HEK293 (cell line): ENCODE measurements around the gene NUP62.
A peak's percentile ranks its signal among the peaks of the same experiment; 100 is the strongest.

Experiments
- CTCF ChIA-PET: fragments of 350-600 bp; formaldehyde crosslinking; extraction: SDS; loops from one replicate; lab custom pipeline; 2021; ENCODE audit warnings: antibody characterized with exemption; lab: Yijun Ruan, JAX
- POLR2A ChIA-PET: fragments of 300-600 bp; formaldehyde crosslinking; extraction: SDS; loops from one replicate; lab custom pipeline; 2020; ENCODE audit warnings: antibody characterized with exemption, inconsistent platforms; lab: Yijun Ruan, JAX
- H3K27ac ChIP-seq: fragments of 200-500 bp; sonication (Bioruptor generic); 2 replicates; pipeline ENCODE4 v1.5.1; 2014; ENCODE audit warnings: low read depth, low read length, control low read depth, inconsistent platforms; ENCODE audit errors: extremely low read depth
- H3K36me3 ChIP-seq, 2 experiments: fragments of 200-500 bp in 1 of 2; sonication (Bioruptor generic) in 1 of 2; 1 replicate in 1 of 2; 2 replicates in 1 of 2; pipeline ENCODE4 v1.5.1; 2014 to 2017; ENCODE audit warnings: inconsistent platforms in 2 of 2, low read length in 2 of 2; ENCODE audit not compliant: control insufficient read depth in 2 of 2, insufficient read depth in 1 of 2
- H3K4me1 ChIP-seq: fragments of 200-500 bp; sonication (Bioruptor generic); 2 replicates; pipeline ENCODE4 v1.5.1; 2014; ENCODE audit warnings: mild to moderate bottlenecking, low read length, inconsistent platforms; ENCODE audit not compliant: control insufficient read depth, insufficient read depth
- H3K4me3 ChIP-seq: 2 replicates; pipeline ENCODE4 v1.5.1; 2011; ENCODE audit warnings: low read depth, mild to moderate bottlenecking, control low read depth, low read length, moderate library complexity
- H3K9me3 ChIP-seq: fragments of 200-500 bp; sonication (Bioruptor generic); 2 replicates; pipeline ENCODE4 v1.5.1; 2014; ENCODE audit warnings: low read depth, low read length, inconsistent platforms; ENCODE audit not compliant: control insufficient read depth, insufficient read depth
- AEBP2 ChIP-seq: fragments of 450-650 bp; formaldehyde crosslinking; IDR thresholded peaks from 2 replicates; pipeline ENCODE4 v1.5.1; 2016; ENCODE audit warnings: missing biosample characterization, missing genetic modification characterization, borderline replicate concordance
- BCL11A ChIP-seq: fragments of 450-650 bp; formaldehyde crosslinking; IDR thresholded peaks from 2 replicates; pipeline ENCODE4 v1.5.1; 2016; ENCODE audit warnings: low read depth, missing biosample characterization, missing genetic modification characterization
- BCL11B ChIP-seq: fragments of 450-650 bp; formaldehyde crosslinking; IDR thresholded peaks from 2 replicates; pipeline ENCODE4 v1.5.1; 2016; ENCODE audit warnings: low read depth, missing biosample characterization, missing genetic modification characterization
- KLF1 ChIP-seq: fragments of 450-650 bp; formaldehyde crosslinking; IDR thresholded peaks from 2 replicates; pipeline ENCODE4 v1.5.1; 2016; ENCODE audit warnings: missing biosample characterization, missing genetic modification characterization
- KLF10 ChIP-seq: fragments of 450-650 bp; IDR thresholded peaks from 2 replicates; pipeline ENCODE4 v1.5.1; 2018; ENCODE audit warnings: missing biosample characterization, mild to moderate bottlenecking, missing genetic modification characterization
- PBX3 ChIP-seq: sonication (generic); formaldehyde crosslinking; IDR thresholded peaks from 2 replicates; pipeline ENCODE4 v1.8.1; 2022; ENCODE audit warnings: mild to moderate bottlenecking, moderate library complexity, missing genetic modification reagents
- RBAK ChIP-seq: fragments of 450-650 bp; formaldehyde crosslinking; IDR thresholded peaks from 2 replicates; pipeline ENCODE4 v1.5.1; 2016; ENCODE audit warnings: missing biosample characterization, missing genetic modification characterization
- TCF7L2 ChIP-seq: IDR thresholded peaks from 2 replicates; pipeline ENCODE4 v1.6.1; 2011; ENCODE audit warnings: low read depth, mild to moderate bottlenecking, inconsistent platforms, low read length, moderate library complexity, borderline replicate concordance
- YY2 ChIP-seq: fragments of 450-650 bp; formaldehyde crosslinking; IDR thresholded peaks from 2 replicates; pipeline ENCODE4 v1.5.1; 2016; ENCODE audit warnings: missing biosample characterization, missing genetic modification characterization
- ZBTB1 ChIP-seq: fragments of 450-650 bp; formaldehyde crosslinking; IDR thresholded peaks from 2 replicates; pipeline ENCODE4 v1.5.1; 2016; ENCODE audit warnings: missing biosample characterization, missing genetic modification characterization
- ZBTB20 ChIP-seq: fragments of 450-650 bp; formaldehyde crosslinking; IDR thresholded peaks from 2 replicates; pipeline ENCODE4 v1.5.1; 2016; ENCODE audit warnings: missing biosample characterization, missing genetic modification characterization
- ZFP41 ChIP-seq: fragments of 450-650 bp; formaldehyde crosslinking; IDR thresholded peaks from 2 replicates; pipeline ENCODE4 v1.5.1; 2016; ENCODE audit warnings: missing biosample characterization, missing genetic modification characterization, borderline replicate concordance
- ZNF157 ChIP-seq: fragments of 450-650 bp; formaldehyde crosslinking; IDR thresholded peaks from 2 replicates; pipeline ENCODE4 v1.5.1; 2016; ENCODE audit warnings: missing biosample characterization, missing genetic modification characterization
- ZNF16 ChIP-seq: fragments of 450-650 bp; formaldehyde crosslinking; IDR thresholded peaks from 2 replicates; pipeline ENCODE4 v1.5.1; 2016; ENCODE audit warnings: low read depth, missing biosample characterization, missing genetic modification characterization
- ZNF184 ChIP-seq: fragments of 450-650 bp; IDR thresholded peaks from 2 replicates; pipeline ENCODE4 v1.5.1; 2018; ENCODE audit warnings: missing biosample characterization, mild to moderate bottlenecking, missing genetic modification characterization
- ZNF221 ChIP-seq: fragments of 450-650 bp; formaldehyde crosslinking; IDR thresholded peaks from 2 replicates; pipeline ENCODE4 v1.5.1; 2017; ENCODE audit warnings: missing biosample characterization, missing genetic modification characterization, borderline replicate concordance
- ZNF311 ChIP-seq: fragments of 450-650 bp; formaldehyde crosslinking; IDR thresholded peaks from 2 replicates; pipeline ENCODE4 v1.5.1; 2017; ENCODE audit warnings: missing biosample characterization, missing genetic modification characterization, borderline replicate concordance
- ZNF335 ChIP-seq: fragments of 450-650 bp; formaldehyde crosslinking; conservative IDR thresholded peaks from 2 replicates; pipeline ENCODE4 v1.5.1; 2016; ENCODE audit warnings: missing biosample characterization, missing genetic modification characterization
- ZNF391 ChIP-seq: fragments of 450-650 bp; formaldehyde crosslinking; IDR thresholded peaks from 2 replicates; pipeline ENCODE4 v1.5.1; 2016; ENCODE audit warnings: low read depth, missing biosample characterization, missing genetic modification characterization, borderline replicate concordance
- ZNF549 ChIP-seq: fragments of 450-650 bp; IDR thresholded peaks from 2 replicates; pipeline ENCODE4 v1.5.1; 2018; ENCODE audit warnings: missing biosample characterization, missing genetic modification characterization, mild to moderate bottlenecking, inconsistent platforms, moderate library complexity
- ZNF654 ChIP-seq: fragments of 450-650 bp; formaldehyde crosslinking; IDR thresholded peaks from 2 replicates; pipeline ENCODE4 v1.5.1; 2016; ENCODE audit warnings: low read depth, missing biosample characterization, missing genetic modification characterization
- ZNF76 ChIP-seq: fragments of 450-650 bp; formaldehyde crosslinking; IDR thresholded peaks from 2 replicates; pipeline ENCODE4; 2016; ENCODE audit warnings: low read depth, missing biosample characterization, missing genetic modification characterization, borderline replicate concordance
- ZSCAN23 ChIP-seq: fragments of 450-650 bp; formaldehyde crosslinking; IDR thresholded peaks from 2 replicates; pipeline ENCODE4 v1.5.1; 2016; ENCODE audit warnings: missing biosample characterization, missing genetic modification characterization
- ZSCAN4 ChIP-seq: fragments of 450-650 bp; formaldehyde crosslinking; IDR thresholded peaks from 2 replicates; pipeline ENCODE4 v1.5.1; 2017; ENCODE audit warnings: missing biosample characterization, missing genetic modification characterization
- TF ChIP-seq, protein P1 (sequence below): fragments of 450-650 bp; formaldehyde crosslinking; IDR thresholded peaks from 2 replicates; pipeline ENCODE4 v1.5.1; 2016; ENCODE audit warnings: missing biosample characterization, missing genetic modification characterization
- TF ChIP-seq, protein P2 (sequence below): fragments of 450-650 bp; formaldehyde crosslinking; IDR thresholded peaks from 2 replicates; pipeline ENCODE4 v1.5.1; 2016; ENCODE audit warnings: missing biosample characterization, missing genetic modification characterization, low read depth

NUP62 gene

GRCh38 chr19:49857838-49858087 lies 71.5 kb downstream of the NUP62 start:
- H3K4me1 ChIP-seq: peaks cover 17% of the 10 kb centered on the region
- TF ChIP-seq ZNF311 (tag by site-specific recombination): no peak
- H3K27ac ChIP-seq: peak overlapping the region; percentile 53; the same call in 1 of the 2 replicates
- no peak overlapping the region for H3K4me3 ChIP-seq
- H3K36me3 ChIP-seq: peaks cover 15 to 82% of the 10 kb centered on the region in 2 experiments
- ChIA-PET POLR2A (interaction anchor here (0.7 to 3.1 kb wide), 7 partner anchors 9 to 139 kb away, joined by 3 to 28 read pairs (median 3); partner anchors contain the start of genes AKT1S1, AP2A1, MED25 and PNKP), CTCF (interaction anchor here (1.4 kb wide), 2 partner anchors 9 to 177 kb away, joined by 3 to 4 read pairs; no protein-coding TSS in a partner anchor)
- H3K9me3 ChIP-seq: no peaks in the 10 kb centered on the region

DNA sequence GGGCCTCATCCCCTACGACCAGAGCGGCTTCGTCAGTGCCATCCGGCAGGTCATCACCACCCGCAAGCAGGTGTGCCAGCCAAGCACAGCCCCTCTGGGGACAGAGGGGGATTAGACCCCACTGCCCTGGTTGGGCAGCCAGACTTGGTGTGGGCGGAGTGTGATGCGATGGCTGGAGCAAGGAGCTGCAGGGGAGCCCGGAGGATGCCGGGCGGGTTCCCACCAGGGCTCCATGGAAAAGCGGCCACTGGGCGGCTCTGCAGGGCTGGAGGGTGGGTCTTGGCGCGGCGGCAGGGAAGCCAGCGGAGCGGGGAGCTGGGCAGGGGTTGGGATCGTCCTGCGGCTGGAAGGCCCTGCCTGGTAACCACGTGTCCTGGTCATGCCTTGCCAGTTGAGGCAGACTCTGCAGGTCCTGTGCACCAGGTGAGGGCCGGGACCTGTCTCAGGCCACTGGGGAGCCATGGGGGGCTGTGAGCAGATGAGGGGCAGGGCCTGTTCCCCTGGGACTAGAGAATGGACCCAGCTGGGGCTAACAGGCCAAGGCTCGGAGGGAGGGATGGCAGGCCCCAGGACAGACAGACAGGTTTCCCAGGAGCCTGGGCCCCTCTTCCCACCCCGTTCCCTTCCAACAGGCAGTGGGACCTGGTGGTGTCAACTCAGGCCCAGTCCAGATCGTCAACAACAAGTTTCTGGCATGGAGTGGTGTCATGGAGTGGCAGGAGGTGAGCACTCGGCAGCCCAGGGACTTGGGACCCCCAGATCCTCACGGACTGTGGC lies 72.1 kb downstream of the NUP62 start:
- peaks cover 19% of the 10 kb centered on the region for H3K4me1 ChIP-seq
- ChIA-PET CTCF (interaction anchor here (1.4 kb wide), 2 partner anchors 9 to 176 kb away, joined by 3 to 4 read pairs; no protein-coding TSS in a partner anchor), POLR2A (interaction anchor here (0.7 to 3.1 kb wide), 7 partner anchors 10 to 139 kb away, joined by 3 to 28 read pairs (median 3); partner anchors contain the start of genes AKT1S1, AP2A1, MED25 and PNKP)
- no peaks in the 10 kb centered on the region for H3K9me3 ChIP-seq
- H3K36me3 ChIP-seq: peaks cover 15 to 78% of the 10 kb centered on the region in 2 experiments
- H3K4me3 ChIP-seq: no peak overlapping the region
- H3K27ac ChIP-seq: peak overlapping the region; percentile 53; the same call in 1 of the 2 replicates
- TF ChIP-seq ZSCAN4 (tag by site-specific recombination): no peak
- no peak for TF ChIP-seq ZNF157 (tag by site-specific recombination)
- TF ChIP-seq KLF1: peak; percentile 77
- TF ChIP-seq ZNF76 (tag by site-specific recombination): no peak
- TF ChIP-seq AEBP2 (tag by site-specific recombination): no peak
- no peak for TF ChIP-seq YY2 (tag by site-specific recombination)
- TF ChIP-seq KLF10 (tag by site-specific recombination): no peak
- TF ChIP-seq ZNF391: no peak
- TF ChIP-seq ZNF335 (tag by site-specific recombination): no peak
- TF ChIP-seq ZNF549 (tag by site-specific recombination): no peak
- no peak for TF ChIP-seq BCL11A (tag by site-specific recombination)
- TF ChIP-seq BCL11B (tag by site-specific recombination): no peak
- TF ChIP-seq RBAK (tag by site-specific recombination): no peak
- TF ChIP-seq PBX3 (CRISPR knock-in tag): no peak
- TF ChIP-seq ZNF184: no peak
- TF ChIP-seq ZNF221 (tag by site-specific recombination): no peak
- TF ChIP-seq ZNF16 (tag by site-specific recombination): peak; percentile 34; the same call in 1 of the 2 replicates
- TF ChIP-seq, protein P1, sequence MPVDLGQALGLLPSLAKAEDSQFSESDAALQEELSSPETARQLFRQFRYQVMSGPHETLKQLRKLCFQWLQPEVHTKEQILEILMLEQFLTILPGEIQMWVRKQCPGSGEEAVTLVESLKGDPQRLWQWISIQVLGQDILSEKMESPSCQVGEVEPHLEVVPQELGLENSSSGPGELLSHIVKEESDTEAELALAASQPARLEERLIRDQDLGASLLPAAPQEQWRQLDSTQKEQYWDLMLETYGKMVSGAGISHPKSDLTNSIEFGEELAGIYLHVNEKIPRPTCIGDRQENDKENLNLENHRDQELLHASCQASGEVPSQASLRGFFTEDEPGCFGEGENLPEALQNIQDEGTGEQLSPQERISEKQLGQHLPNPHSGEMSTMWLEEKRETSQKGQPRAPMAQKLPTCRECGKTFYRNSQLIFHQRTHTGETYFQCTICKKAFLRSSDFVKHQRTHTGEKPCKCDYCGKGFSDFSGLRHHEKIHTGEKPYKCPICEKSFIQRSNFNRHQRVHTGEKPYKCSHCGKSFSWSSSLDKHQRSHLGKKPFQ (tag by site-specific recombination): peak; percentile 46; the same call in 1 of the 2 replicates
- no peak for TF ChIP-seq TCF7L2
- TF ChIP-seq, protein P2, sequence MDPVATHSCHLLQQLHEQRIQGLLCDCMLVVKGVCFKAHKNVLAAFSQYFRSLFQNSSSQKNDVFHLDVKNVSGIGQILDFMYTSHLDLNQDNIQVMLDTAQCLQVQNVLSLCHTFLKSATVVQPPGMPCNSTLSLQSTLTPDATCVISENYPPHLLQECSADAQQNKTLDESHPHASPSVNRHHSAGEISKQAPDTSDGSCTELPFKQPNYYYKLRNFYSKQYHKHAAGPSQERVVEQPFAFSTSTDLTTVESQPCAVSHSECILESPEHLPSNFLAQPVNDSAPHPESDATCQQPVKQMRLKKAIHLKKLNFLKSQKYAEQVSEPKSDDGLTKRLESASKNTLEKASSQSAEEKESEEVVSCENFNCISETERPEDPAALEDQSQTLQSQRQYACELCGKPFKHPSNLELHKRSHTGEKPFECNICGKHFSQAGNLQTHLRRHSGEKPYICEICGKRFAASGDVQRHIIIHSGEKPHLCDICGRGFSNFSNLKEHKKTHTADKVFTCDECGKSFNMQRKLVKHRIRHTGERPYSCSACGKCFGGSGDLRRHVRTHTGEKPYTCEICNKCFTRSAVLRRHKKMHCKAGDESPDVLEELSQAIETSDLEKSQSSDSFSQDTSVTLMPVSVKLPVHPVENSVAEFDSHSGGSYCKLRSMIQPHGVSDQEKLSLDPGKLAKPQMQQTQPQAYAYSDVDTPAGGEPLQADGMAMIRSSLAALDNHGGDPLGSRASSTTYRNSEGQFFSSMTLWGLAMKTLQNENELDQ (tag by site-specific recombination): no peak
- TF ChIP-seq ZBTB1 (tag by site-specific recombination): no peak
- TF ChIP-seq ZFP41 (tag by site-specific recombination): no peak
- no peak for TF ChIP-seq ZNF654 (tag by site-specific recombination)
- no peak for TF ChIP-seq ZBTB20 (tag by site-specific recombination)
- TF ChIP-seq ZSCAN23 (tag by site-specific recombination): no peak
